GM23338 (cell line): Measurements from ENCODE around the gene SLC26A1. TPM values are rescaled to one million over a fixed set of nuclear protein-coding genes. Genes with fewer than 3 reads are reported as not detected.

Source experiments
- ATAC-seq: fragments of 200-7000 bp; cut with Tn5 transposase; 3 replicates; pipeline ENCODE4 v1.9.1; 2020
- DNase-seq: peaks from one replicate; pipeline ENCODE4 v3.0.0-alpha.2; 2015; ENCODE audit warnings: low spot score
- H2AFZ ChIP-seq: fragments of 200-600 bp; sonication (generic); 2 replicates; pipeline ENCODE4 v1.8.0; 2016; ENCODE audit warnings: antibody characterized with exemption, mild to moderate bottlenecking, moderate library complexity
- H3F3A ChIP-seq: fragments of 200-600 bp; sonication (generic); replicated peaks from 2 replicates; pipeline ENCODE4 v1.8.0; 2017; ENCODE audit warnings: antibody characterized with exemption, mixed run types, low read depth
- H3K27ac ChIP-seq: fragments of 200-600 bp; sonication (generic); 2 replicates; pipeline ENCODE4 v1.6.1; 2016; ENCODE audit warnings: low read depth
- H3K27me3 ChIP-seq: fragments of 200-600 bp; sonication (generic); 2 replicates; pipeline ENCODE4 v1.8.0; 2016; ENCODE audit warnings: mild to moderate bottlenecking, mixed run types, moderate library complexity; ENCODE audit not compliant: insufficient read depth
- H3K36me3 ChIP-seq: fragments of 200-600 bp; sonication (generic); 2 replicates; pipeline ENCODE4 v1.8.0; 2016; ENCODE audit warnings: mild to moderate bottlenecking; ENCODE audit not compliant: insufficient read depth
- H3K4me1 ChIP-seq: fragments of 200-600 bp; sonication (generic); 2 replicates; pipeline ENCODE4 v1.8.0; 2016; ENCODE audit warnings: mild to moderate bottlenecking, moderate library complexity; ENCODE audit not compliant: insufficient read depth
- H3K4me2 ChIP-seq: fragments of 200-600 bp; sonication (generic); 2 replicates; pipeline ENCODE4 v1.7.1; 2017; ENCODE audit warnings: mixed run types
- H3K4me3 ChIP-seq: fragments of 200-600 bp; sonication (generic); 2 replicates; pipeline ENCODE4 v1.6.1; 2016; ENCODE audit warnings: mixed run types
- H3K79me2 ChIP-seq: fragments of 200-600 bp; sonication (generic); replicated peaks from 2 replicates; pipeline ENCODE4 v1.8.0; 2017; ENCODE audit warnings: mild to moderate bottlenecking; ENCODE audit not compliant: insufficient read depth
- H3K9me2 ChIP-seq: fragments of 200-600 bp; sonication (generic); 2 replicates; pipeline ENCODE4 v1.8.0; 2017; ENCODE audit not compliant: insufficient read depth
- H4K20me1 ChIP-seq: fragments of 200-600 bp; sonication (generic); replicated peaks from 2 replicates; pipeline ENCODE4 v1.8.0; 2017; ENCODE audit warnings: mild to moderate bottlenecking; ENCODE audit not compliant: insufficient read depth
- H3K27ac Mint-ChIP-seq: 2 replicates; pipeline ENCODE4 v1.8.0; 2020; ENCODE audit warnings: inconsistent platforms, mild to moderate bottlenecking, moderate library complexity, mixed read lengths
- H3K27me3 Mint-ChIP-seq: 3 replicates; pipeline ENCODE4 v1.8.0; 2022; ENCODE audit warnings: low read depth, mild to moderate bottlenecking, moderate library complexity, mixed read lengths, inconsistent platforms; ENCODE audit not compliant: insufficient read depth, poor library complexity
- H3K36me3 Mint-ChIP-seq: 3 replicates; pipeline ENCODE4 v1.8.0; 2021; ENCODE audit warnings: low read depth, mild to moderate bottlenecking, inconsistent platforms, moderate library complexity, mixed read lengths
- H3K4me1 Mint-ChIP-seq: 3 replicates; pipeline ENCODE4 v1.8.0; 2020; ENCODE audit warnings: mild to moderate bottlenecking, inconsistent platforms, mixed read lengths
- H3K4me3 Mint-ChIP-seq: 3 replicates; pipeline ENCODE4 v1.8.0; 2021; ENCODE audit warnings: moderate library complexity, mild to moderate bottlenecking, inconsistent platforms, mixed read lengths
- H3K9me3 Mint-ChIP-seq: 3 replicates; pipeline ENCODE4 v1.8.0; 2020; ENCODE audit warnings: moderate library complexity, mild to moderate bottlenecking, inconsistent platforms, mixed read lengths
- CREB1 ChIP-seq: fragments of 250-450 bp; sonication (Bioruptor Pico); IDR thresholded peaks from 2 replicates; pipeline ENCODE4 v1.5.0; 2020; ENCODE audit warnings: low read depth, mild to moderate bottlenecking, moderate library complexity
- CTCF ChIP-seq, 2 experiments: fragments of 200-600 bp in 1 of 2; sonication (generic) in 1 of 2; conservative IDR thresholded peaks; 2 replicates each; pipeline versions ENCODE4 v1.5.1 to v1.6.1; 2016 to 2017; ENCODE audit warnings: antibody characterized with exemption in 2 of 2, low read depth in 2 of 2, mild to moderate bottlenecking in 2 of 2, moderate library complexity in 1 of 2
- EZH2 ChIP-seq: fragments of 200-600 bp; sonication (generic); IDR thresholded peaks from one replicate; pipeline ENCODE4 v1.8.0; 2017; ENCODE audit warnings: antibody characterized with exemption, mild to moderate bottlenecking, low read depth; ENCODE audit not compliant: unreplicated experiment
- EZH2phosphoT487 ChIP-seq: fragments of 200-600 bp; sonication (generic); IDR thresholded peaks from one replicate; pipeline ENCODE4 v1.8.1; 2018; ENCODE audit warnings: antibody characterized with exemption; ENCODE audit not compliant: unreplicated experiment
- JUNB ChIP-seq: IDR thresholded peaks from one replicate; pipeline ENCODE4 v1.6.1; 2016; ENCODE audit warnings: antibody characterized with exemption; ENCODE audit not compliant: unreplicated experiment
- NANOG ChIP-seq: IDR thresholded peaks from 2 replicates; pipeline ENCODE4 v1.6.1; 2016; ENCODE audit warnings: antibody characterized with exemption, borderline replicate concordance
- POLR2AphosphoS5 ChIP-seq: IDR thresholded peaks from 2 replicates; pipeline ENCODE4 v1.6.1; 2016; ENCODE audit warnings: antibody characterized with exemption, low read depth
- STAT1 ChIP-seq: IDR thresholded peaks from one replicate; pipeline ENCODE4 v1.6.1; 2016; ENCODE audit warnings: antibody characterized with exemption; ENCODE audit not compliant: unreplicated experiment
- ZNF114 ChIP-seq: fragments of 250-450 bp; sonication (Bioruptor Pico); IDR thresholded peaks from 2 replicates; pipeline ENCODE4 v1.5.0; 2020; ENCODE audit warnings: mild to moderate bottlenecking, moderate library complexity
- ZNF331 ChIP-seq: fragments of 250-450 bp; sonication (Bioruptor Pico); IDR thresholded peaks from 2 replicates; pipeline ENCODE4 v1.5.0; 2020; ENCODE audit warnings: low read depth, mild to moderate bottlenecking, moderate library complexity
- polyA plus RNA-seq: library from polyadenylated mRNA; unstranded; fragments of >200 nt; fragmentation: Nextera tagmentation; extraction: Ambion mirVana; gene quantifications from 2 replicates; pipeline ENCODE4 v1.2.1, GENCODE V29; 2016
- total RNA-seq: library from RNA; depleted of rRNA; stranded (reverse); fragments of >200 nt; shearing (Covaris generic); gene quantifications from 2 replicates; pipeline ENCODE4 v1.2.3, GENCODE V29; 2014
- TF ChIP-seq, protein P1 (sequence below): fragments of 250-450 bp; sonication (Bioruptor Pico); IDR thresholded peaks from 2 replicates; pipeline ENCODE4 v1.5.0; 2020; ENCODE audit warnings: mild to moderate bottlenecking, moderate library complexity
- TF ChIP-seq, protein P2 (sequence below): IDR thresholded peaks from one replicate; pipeline ENCODE4 v1.6.1; 2018; ENCODE audit warnings: antibody characterized with exemption; ENCODE audit not compliant: unreplicated experiment
- TF ChIP-seq, protein P3 (sequence below): IDR thresholded peaks from 2 replicates; pipeline ENCODE4 v1.6.1; 2016; ENCODE audit warnings: antibody characterized with exemption

Gene SLC26A1
- total and polyA plus RNA-seq, 2 experiments from 2014 or later = 0.10 to 0.27 TPM

- Histone ChIP-seq H3K4me1 (peaks cover 16% of the 10 kb centered on the region), H3K4me2 (no peak overlapping the region), H3K4me3 (no peak overlapping the region), H3K27ac (no peak overlapping the region), H3K36me3 (no peaks in the 10 kb centered on the region), H3F3A (peaks cover 9% of the 10 kb centered on the region; the same call in 1 of the 2 replicates), H4K20me1 (no peaks in the 10 kb centered on the region), H3K9me2 (no peaks in the 10 kb centered on the region), H3K79me2 (no peaks in the 10 kb centered on the region), H3K27me3 (peaks cover 17% of the 10 kb centered on the region), H2AFZ (no peak overlapping the region)
- TF ChIP-seq CREB1 (CRISPR knock-in tag) (no peak), ZNF331 (CRISPR knock-in tag) (no peak), EZH2 (no peak), POLR2AphosphoS5 (no peak), JUNB (no peak), NANOG (no peak), STAT1 (no peak), CTCF (conservative IDR thresholded peaks at IDR 0.05; ENCODE audit: low read depth in 2 of 2) (no peak), EZH2phosphoT487 (no peak), ZNF114 (CRISPR knock-in tag) (no peak)
- TF ChIP-seq, protein P1, sequence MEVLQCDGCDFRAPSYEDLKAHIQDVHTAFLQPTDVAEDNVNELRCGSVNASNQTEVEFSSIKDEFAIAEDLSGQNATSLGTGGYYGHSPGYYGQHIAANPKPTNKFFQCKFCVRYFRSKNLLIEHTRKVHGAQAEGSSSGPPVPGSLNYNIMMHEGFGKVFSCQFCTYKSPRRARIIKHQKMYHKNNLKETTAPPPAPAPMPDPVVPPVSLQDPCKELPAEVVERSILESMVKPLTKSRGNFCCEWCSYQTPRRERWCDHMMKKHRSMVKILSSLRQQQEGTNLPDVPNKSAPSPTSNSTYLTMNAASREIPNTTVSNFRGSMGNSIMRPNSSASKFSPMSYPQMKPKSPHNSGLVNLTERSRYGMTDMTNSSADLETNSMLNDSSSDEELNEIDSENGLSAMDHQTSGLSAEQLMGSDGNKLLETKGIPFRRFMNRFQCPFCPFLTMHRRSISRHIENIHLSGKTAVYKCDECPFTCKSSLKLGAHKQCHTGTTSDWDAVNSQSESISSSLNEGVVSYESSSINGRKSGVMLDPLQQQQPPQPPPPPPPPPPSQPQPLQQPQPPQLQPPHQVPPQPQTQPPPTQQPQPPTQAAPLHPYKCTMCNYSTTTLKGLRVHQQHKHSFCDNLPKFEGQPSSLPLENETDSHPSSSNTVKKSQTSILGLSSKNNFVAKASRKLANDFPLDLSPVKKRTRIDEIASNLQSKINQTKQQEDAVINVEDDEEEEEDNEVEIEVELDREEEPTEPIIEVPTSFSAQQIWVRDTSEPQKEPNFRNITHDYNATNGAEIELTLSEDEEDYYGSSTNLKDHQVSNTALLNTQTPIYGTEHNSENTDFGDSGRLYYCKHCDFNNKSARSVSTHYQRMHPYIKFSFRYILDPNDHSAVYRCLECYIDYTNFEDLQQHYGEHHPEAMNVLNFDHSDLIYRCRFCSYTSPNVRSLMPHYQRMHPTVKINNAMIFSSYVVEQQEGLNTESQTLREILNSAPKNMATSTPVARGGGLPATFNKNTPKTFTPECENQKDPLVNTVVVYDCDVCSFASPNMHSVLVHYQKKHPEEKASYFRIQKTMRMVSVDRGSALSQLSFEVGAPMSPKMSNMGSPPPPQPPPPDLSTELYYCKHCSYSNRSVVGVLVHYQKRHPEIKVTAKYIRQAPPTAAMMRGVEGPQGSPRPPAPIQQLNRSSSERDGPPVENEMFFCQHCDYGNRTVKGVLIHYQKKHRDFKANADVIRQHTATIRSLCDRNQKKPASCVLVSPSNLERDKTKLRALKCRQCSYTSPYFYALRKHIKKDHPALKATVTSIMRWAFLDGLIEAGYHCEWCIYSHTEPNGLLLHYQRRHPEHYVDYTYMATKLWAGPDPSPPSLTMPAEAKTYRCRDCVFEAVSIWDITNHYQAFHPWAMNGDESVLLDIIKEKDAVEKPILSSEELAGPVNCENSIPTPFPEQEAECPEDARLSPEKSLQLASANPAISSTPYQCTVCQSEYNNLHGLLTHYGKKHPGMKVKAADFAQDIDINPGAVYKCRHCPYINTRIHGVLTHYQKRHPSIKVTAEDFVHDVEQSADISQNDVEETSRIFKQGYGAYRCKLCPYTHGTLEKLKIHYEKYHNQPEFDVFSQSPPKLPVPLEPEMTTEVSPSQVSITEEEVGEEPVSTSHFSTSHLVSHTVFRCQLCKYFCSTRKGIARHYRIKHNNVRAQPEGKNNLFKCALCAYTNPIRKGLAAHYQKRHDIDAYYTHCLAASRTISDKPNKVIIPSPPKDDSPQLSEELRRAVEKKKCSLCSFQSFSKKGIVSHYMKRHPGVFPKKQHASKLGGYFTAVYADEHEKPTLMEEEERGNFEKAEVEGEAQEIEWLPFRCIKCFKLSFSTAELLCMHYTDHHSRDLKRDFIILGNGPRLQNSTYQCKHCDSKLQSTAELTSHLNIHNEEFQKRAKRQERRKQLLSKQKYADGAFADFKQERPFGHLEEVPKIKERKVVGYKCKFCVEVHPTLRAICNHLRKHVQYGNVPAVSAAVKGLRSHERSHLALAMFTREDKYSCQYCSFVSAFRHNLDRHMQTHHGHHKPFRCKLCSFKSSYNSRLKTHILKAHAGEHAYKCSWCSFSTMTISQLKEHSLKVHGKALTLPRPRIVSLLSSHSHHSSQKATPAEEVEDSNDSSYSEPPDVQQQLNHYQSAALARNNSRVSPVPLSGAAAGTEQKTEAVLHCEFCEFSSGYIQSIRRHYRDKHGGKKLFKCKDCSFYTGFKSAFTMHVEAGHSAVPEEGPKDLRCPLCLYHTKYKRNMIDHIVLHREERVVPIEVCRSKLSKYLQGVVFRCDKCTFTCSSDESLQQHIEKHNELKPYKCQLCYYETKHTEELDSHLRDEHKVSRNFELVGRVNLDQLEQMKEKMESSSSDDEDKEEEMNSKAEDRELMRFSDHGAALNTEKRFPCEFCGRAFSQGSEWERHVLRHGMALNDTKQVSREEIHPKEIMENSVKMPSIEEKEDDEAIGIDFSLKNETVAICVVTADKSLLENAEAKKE (CRISPR knock-in tag) = no peak
- TF ChIP-seq, protein P2, sequence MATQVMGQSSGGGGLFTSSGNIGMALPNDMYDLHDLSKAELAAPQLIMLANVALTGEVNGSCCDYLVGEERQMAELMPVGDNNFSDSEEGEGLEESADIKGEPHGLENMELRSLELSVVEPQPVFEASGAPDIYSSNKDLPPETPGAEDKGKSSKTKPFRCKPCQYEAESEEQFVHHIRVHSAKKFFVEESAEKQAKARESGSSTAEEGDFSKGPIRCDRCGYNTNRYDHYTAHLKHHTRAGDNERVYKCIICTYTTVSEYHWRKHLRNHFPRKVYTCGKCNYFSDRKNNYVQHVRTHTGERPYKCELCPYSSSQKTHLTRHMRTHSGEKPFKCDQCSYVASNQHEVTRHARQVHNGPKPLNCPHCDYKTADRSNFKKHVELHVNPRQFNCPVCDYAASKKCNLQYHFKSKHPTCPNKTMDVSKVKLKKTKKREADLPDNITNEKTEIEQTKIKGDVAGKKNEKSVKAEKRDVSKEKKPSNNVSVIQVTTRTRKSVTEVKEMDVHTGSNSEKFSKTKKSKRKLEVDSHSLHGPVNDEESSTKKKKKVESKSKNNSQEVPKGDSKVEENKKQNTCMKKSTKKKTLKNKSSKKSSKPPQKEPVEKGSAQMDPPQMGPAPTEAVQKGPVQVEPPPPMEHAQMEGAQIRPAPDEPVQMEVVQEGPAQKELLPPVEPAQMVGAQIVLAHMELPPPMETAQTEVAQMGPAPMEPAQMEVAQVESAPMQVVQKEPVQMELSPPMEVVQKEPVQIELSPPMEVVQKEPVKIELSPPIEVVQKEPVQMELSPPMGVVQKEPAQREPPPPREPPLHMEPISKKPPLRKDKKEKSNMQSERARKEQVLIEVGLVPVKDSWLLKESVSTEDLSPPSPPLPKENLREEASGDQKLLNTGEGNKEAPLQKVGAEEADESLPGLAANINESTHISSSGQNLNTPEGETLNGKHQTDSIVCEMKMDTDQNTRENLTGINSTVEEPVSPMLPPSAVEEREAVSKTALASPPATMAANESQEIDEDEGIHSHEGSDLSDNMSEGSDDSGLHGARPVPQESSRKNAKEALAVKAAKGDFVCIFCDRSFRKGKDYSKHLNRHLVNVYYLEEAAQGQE = no peak
- TF ChIP-seq, protein P3, sequence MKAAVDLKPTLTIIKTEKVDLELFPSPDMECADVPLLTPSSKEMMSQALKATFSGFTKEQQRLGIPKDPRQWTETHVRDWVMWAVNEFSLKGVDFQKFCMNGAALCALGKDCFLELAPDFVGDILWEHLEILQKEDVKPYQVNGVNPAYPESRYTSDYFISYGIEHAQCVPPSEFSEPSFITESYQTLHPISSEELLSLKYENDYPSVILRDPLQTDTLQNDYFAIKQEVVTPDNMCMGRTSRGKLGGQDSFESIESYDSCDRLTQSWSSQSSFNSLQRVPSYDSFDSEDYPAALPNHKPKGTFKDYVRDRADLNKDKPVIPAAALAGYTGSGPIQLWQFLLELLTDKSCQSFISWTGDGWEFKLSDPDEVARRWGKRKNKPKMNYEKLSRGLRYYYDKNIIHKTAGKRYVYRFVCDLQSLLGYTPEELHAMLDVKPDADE = no peak
- Mint-ChIP-seq H3K27ac (no peak overlapping the region), H3K9me3 (no peaks in the 10 kb centered on the region), H3K4me3 (no peak overlapping the region), H3K4me1 (peaks cover 2% of the 10 kb centered on the region; the same call in 1 of the 3 replicates), H3K27me3 (peaks cover 23% of the 10 kb centered on the region), H3K36me3 (no peaks in the 10 kb centered on the region)
- no peak for ATAC-seq
- DNase-seq = no peak
These were observed 4.2 kb downstream of the SLC26A1 start for GRCh38 chr4:988726-989721.
